HG02588 (cell line): Measurements from ENCODE around the gene OR2W1.

Source experiments
- ATAC-seq: cut with Tn5 transposase; IDR thresholded peaks from one replicate; pipeline ENCODE4 v1.9.1; 2021; ENCODE audit warnings: mild to moderate bottlenecking, moderate library complexity; ENCODE audit not compliant: unreplicated experiment

Gene OR2W1

GRCh38 chr6:29005183-29005885 is 39.6 kb downstream of the OR2W1 start, which contains the start of gene ZNF311:
Gene ZNF311, minus strand, starts transcription at chr6:29005315. Its CDS starts 1,361 bp downstream, at chr6:29003954.
- no peak for ATAC-seq

- no peak for ATAC-seq
These were observed 48.0 kb downstream of the OR2W1 start for GRCh38 chr6:28996844-28997510.

DNA sequence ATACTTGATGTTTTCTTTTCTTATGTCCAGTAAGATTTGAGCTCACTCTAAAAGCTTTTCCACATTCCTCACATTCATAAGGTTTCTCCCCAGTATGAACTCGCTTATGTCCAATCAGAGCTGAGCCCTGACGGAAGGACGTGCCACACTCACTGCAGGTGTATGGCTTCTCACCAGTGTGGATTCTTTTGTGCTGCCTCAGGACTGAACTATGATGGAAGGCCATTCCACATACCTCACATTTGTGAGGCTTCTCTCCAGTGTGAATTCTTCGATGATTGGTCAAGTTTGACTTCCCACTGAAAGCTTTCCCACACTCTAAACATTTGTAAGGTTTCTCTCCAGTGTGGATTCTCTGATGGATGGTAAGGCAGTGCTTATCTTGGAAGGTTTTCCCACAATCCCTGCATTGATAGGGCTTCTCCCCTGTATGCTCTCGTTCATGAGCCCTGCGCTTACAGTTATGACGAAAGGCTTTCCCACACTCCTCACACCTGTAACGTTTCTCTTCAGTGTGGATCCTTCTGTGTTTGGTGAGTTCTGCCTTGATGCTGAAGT is 49.8 kb downstream of the OR2W1 start:
- no peak for ATAC-seq
